HepG2 (cell line): ENCODE data around the gene FUT1. TPM values are rescaled to one million over a fixed set of nuclear protein-coding genes. Genes with fewer than 3 reads are reported as not detected.

Experiments
- BATF2 ChIP-seq: sonication (generic); formaldehyde crosslinking; IDR thresholded peaks from 2 replicates; pipeline ENCODE4 v1.8.0; 2022; ENCODE audit warnings: mild to moderate bottlenecking, missing genetic modification reagents, moderate library complexity
- BORCS8-MEF2B ChIP-seq: sonication (generic); formaldehyde crosslinking; IDR thresholded peaks from 2 replicates; pipeline ENCODE4 v1.8.0; 2022; ENCODE audit warnings: mild to moderate bottlenecking, missing genetic modification reagents
- CERS6 ChIP-seq: sonication (generic); formaldehyde crosslinking; IDR thresholded peaks from 2 replicates; pipeline ENCODE4 v1.5.0; 2020; ENCODE audit warnings: missing genetic modification reagents
- GATAD1 ChIP-seq: IDR thresholded peaks from 2 replicates; pipeline ENCODE4 v1.6.1; 2016; ENCODE audit warnings: missing genetic modification reagents, missing compliant biosample characterization
- GMEB2 ChIP-seq: IDR thresholded peaks from 2 replicates; pipeline ENCODE4 v1.6.1; 2016; ENCODE audit warnings: missing biosample characterization, missing genetic modification reagents, low read depth
- HINFP ChIP-seq: sonication (generic); formaldehyde crosslinking; IDR thresholded peaks from 2 replicates; pipeline ENCODE4 v1.4.0; 2020; ENCODE audit warnings: low read depth, mild to moderate bottlenecking, missing genetic modification reagents
- HOXD1 ChIP-seq: sonication (generic); formaldehyde crosslinking; IDR thresholded peaks from 2 replicates; pipeline ENCODE4 v1.5.0; 2020; ENCODE audit warnings: missing genetic modification reagents
- JUND ChIP-seq: sonication (generic); formaldehyde crosslinking; IDR thresholded peaks from 2 replicates; pipeline ENCODE4 v1.8.0; 2022; ENCODE audit warnings: mild to moderate bottlenecking, missing genetic modification reagents
- KDM5B ChIP-seq: sonication (generic); formaldehyde crosslinking; IDR thresholded peaks from 2 replicates; pipeline ENCODE4 v1.4.0; 2020; ENCODE audit warnings: missing genetic modification reagents, mild to moderate bottlenecking, borderline replicate concordance
- KLF11 ChIP-seq: IDR thresholded peaks from 2 replicates; pipeline ENCODE4 v1.6.1; 2016; ENCODE audit warnings: missing compliant biosample characterization
- KLF12 ChIP-seq: sonication (generic); formaldehyde crosslinking; IDR thresholded peaks from 2 replicates; pipeline ENCODE4 v1.4.0; 2020; ENCODE audit warnings: missing genetic modification reagents, borderline replicate concordance
- KMT2A ChIP-seq: sonication (generic); formaldehyde crosslinking; IDR thresholded peaks from 2 replicates; pipeline ENCODE4 v1.4.0; 2020; ENCODE audit warnings: missing genetic modification reagents
- NBN ChIP-seq: fragments of 450-650 bp; conservative IDR thresholded peaks from 2 replicates; pipeline ENCODE4 v1.6.1; 2017
- PHF5A ChIP-seq: IDR thresholded peaks from one replicate; pipeline ENCODE4 v1.6.1; 2018; ENCODE audit warnings: low read depth, missing genetic modification reagents; ENCODE audit not compliant: unreplicated experiment
- PHF8 ChIP-seq: sonication (generic); formaldehyde crosslinking; IDR thresholded peaks from 2 replicates; pipeline ENCODE4 v1.5.0; 2020; ENCODE audit warnings: missing genetic modification reagents
- SAP130 ChIP-seq: IDR thresholded peaks from 2 replicates; pipeline ENCODE4 v1.6.1; 2016; ENCODE audit warnings: low read depth
- SMAD9 ChIP-seq: sonication (generic); formaldehyde crosslinking; IDR thresholded peaks from 2 replicates; pipeline ENCODE4 v1.5.1; 2020; ENCODE audit warnings: mild to moderate bottlenecking, missing genetic modification reagents
- TBL1XR1 ChIP-seq: fragments of 150-350 bp; IDR thresholded peaks from 2 replicates; pipeline ENCODE4 v1.6.1; 2014; ENCODE audit warnings: borderline replicate concordance, low read length; ENCODE audit not compliant: partially characterized antibody
- TRAFD1 ChIP-seq: sonication (generic); formaldehyde crosslinking; IDR thresholded peaks from 2 replicates; pipeline ENCODE4 v1.5.1; 2020; ENCODE audit warnings: missing genetic modification reagents, mild to moderate bottlenecking, borderline replicate concordance
- ZEB1 ChIP-seq: IDR thresholded peaks from 2 replicates; pipeline ENCODE4 v1.6.1; 2012; ENCODE audit warnings: mild to moderate bottlenecking, low read depth, inconsistent platforms; ENCODE audit not compliant: insufficient replicate concordance
- ZFP36L1 ChIP-seq: sonication (generic); formaldehyde crosslinking; IDR thresholded peaks from 2 replicates; pipeline ENCODE4 v1.8.0; 2022; ENCODE audit warnings: mild to moderate bottlenecking, missing genetic modification reagents, moderate library complexity
- ZFP62 ChIP-seq: sonication (generic); formaldehyde crosslinking; IDR thresholded peaks from 2 replicates; pipeline ENCODE4 v1.4.0; 2020; ENCODE audit warnings: missing genetic modification reagents
- ZNF143 ChIP-seq: sonication (generic); formaldehyde crosslinking; IDR thresholded peaks from 2 replicates; pipeline ENCODE4 v1.4.0; 2020; ENCODE audit warnings: missing genetic modification reagents
- ZNF605 ChIP-seq: sonication (generic); formaldehyde crosslinking; IDR thresholded peaks from 2 replicates; pipeline ENCODE4 v1.8.0; 2022; ENCODE audit warnings: mild to moderate bottlenecking, missing genetic modification reagents
- ZNF839 ChIP-seq: sonication (generic); formaldehyde crosslinking; IDR thresholded peaks from 2 replicates; pipeline ENCODE4 v1.4.0; 2020; ENCODE audit warnings: missing genetic modification reagents, mild to moderate bottlenecking, borderline replicate concordance
- polyA plus RNA-seq, 8 experiments: library from polyadenylated mRNA; depleted of rRNA in 3 of 8; stranded (reverse) in 7 of 8; unstranded in 1 of 8; fragments of >200 nt; fragmentation: Illumina TruSeq in 4 of 8; extraction: Trizol in 4 of 8; gene quantifications; 2 replicates each; pipeline versions ENCODE4 v1.2.1 to v1.2.3, GENCODE V29; 2011 to 2016; ENCODE audit warnings: low read depth in 4 of 8, missing spikeins in 1 of 8, mixed read lengths in 1 of 8; ENCODE audit not compliant: insufficient read depth in 1 of 8
- total RNA-seq, 5 experiments: library from RNA; depleted of rRNA; stranded (reverse); fragments of >200 nt; fragmentation: Illumina TruSeq; extraction: Trizol; gene quantifications; 2 replicates each; pipeline ENCODE4 v1.2.3, GENCODE V29; 2016; ENCODE audit warnings: low read depth in 1 of 5

Gene FUT1
- total and polyA plus RNA-seq, 2 of the 13 experiments (the other 11 are each of a cell fraction or from before 2014, with no cell fraction given) = 0.07 to 1.1 TPM

GRCh38 chr19:48738557-48739403 lies 13.7 kb downstream of the FUT1 start (continued):
- TF ChIP-seq HINFP (CRISPR knock-in tag) = 0 out of 2 replicates have a peak, but pooled peaks have one; percentile 28
- TF ChIP-seq KLF12 = peak; percentile 73; the same call in 1 of the 2 replicates
- TF ChIP-seq TBL1XR1 = no peak
- no peak for TF ChIP-seq JUND
- no peak for TF ChIP-seq SMAD9 (CRISPR knock-in tag)
- peak; percentile 61 for TF ChIP-seq KDM5B (CRISPR knock-in tag)
- TF ChIP-seq KMT2A (CRISPR knock-in tag) = no peak
- TF ChIP-seq PHF5A (CRISPR knock-in tag) = no peak
- TF ChIP-seq SAP130 = no peak; the same call in 1 of the 2 replicates
- TF ChIP-seq ZFP36L1 (CRISPR knock-in tag) = no peak
- no peak for TF ChIP-seq ZNF143 (CRISPR knock-in tag)
- TF ChIP-seq CERS6 (CRISPR knock-in tag) = no peak
- no peak for TF ChIP-seq ZEB1
- peak; percentile 67 for TF ChIP-seq PHF8 (CRISPR knock-in tag)
- TF ChIP-seq BORCS8-MEF2B (CRISPR knock-in tag) = 0 out of 2 replicates have a peak, but pooled peaks have one; percentile 67
- TF ChIP-seq NBN = no peak
- no peak for TF ChIP-seq ZNF839 (CRISPR knock-in tag)
- TF ChIP-seq BATF2 (CRISPR knock-in tag) = 0 out of 2 replicates have a peak, but pooled peaks have one; percentile 4
- no peak for TF ChIP-seq GMEB2 (CRISPR knock-in tag)
- TF ChIP-seq HOXD1 (CRISPR knock-in tag) = no peak
- no peak for TF ChIP-seq GATAD1 (CRISPR knock-in tag)
- no peak for TF ChIP-seq TRAFD1 (CRISPR knock-in tag)
- no peak for TF ChIP-seq ZFP62 (CRISPR knock-in tag)
- no peak for TF ChIP-seq ZNF605 (CRISPR knock-in tag)
- TF ChIP-seq KLF11 (CRISPR knock-in tag) = no peak
